ES-I3 (cell line): Measurements from ENCODE around the gene PCDHGC3.

Experiments
- H3K36me3 ChIP-seq: 2 replicates; pipeline ENCODE4 v1.6.1; 2013; ENCODE audit warnings: mild to moderate bottlenecking, low read length, control low read depth, moderate library complexity; ENCODE audit not compliant: insufficient read depth
- H3K4me1 ChIP-seq: 2 replicates; pipeline ENCODE4 v1.6.1; 2013; ENCODE audit warnings: mild to moderate bottlenecking, control low read depth, low read length; ENCODE audit not compliant: insufficient read depth
- H3K9ac ChIP-seq: 2 replicates; pipeline ENCODE4 v1.6.1; 2013; ENCODE audit warnings: low read depth, mild to moderate bottlenecking, low read length, moderate library complexity
- H3K9me3 ChIP-seq: 2 replicates; pipeline ENCODE4 v1.6.1; 2013; ENCODE audit warnings: mild to moderate bottlenecking, low read length, moderate library complexity; ENCODE audit not compliant: control insufficient read depth, insufficient read depth

Gene PCDHGC3

DNA sequence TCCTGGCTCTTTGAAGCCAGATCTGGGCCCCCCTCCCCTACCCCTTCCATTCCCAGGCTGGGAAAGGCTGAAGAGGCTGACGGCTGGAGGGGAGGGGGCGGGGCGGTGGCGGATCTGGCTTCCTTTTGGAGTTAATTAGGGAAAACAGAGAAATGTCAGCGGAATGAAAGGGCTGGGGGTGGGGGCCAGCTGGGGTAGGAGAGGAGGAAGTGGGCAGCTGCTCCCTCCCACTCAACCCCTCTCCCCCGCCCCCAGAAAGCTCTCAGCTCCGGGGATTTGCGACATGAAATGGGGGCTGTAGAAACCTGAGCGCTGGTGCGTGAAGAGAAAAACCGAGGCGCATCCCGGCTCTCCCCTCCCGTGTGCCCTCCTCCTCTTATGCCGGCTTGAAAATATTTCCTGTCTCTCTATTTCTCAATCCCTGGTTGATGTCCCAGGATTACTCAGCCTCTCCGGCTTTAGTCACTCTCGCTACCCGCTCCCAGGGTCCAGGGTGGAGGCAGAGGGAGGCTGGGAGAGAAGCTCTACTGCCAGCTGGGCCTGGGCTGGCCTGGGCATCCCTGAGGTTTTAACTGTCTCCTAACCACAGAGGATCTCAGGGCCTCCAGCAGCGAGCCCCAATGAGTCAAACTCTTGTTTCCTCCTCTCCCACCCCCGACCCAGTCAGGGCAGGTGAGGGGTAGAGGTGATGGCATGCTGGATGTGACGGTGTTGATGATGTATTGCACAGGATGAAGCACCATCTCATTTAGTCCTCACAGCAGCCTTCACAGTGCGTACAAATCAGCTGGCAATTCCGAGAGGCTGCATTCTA lies 33.2 kb downstream of the PCDHGC3 start:
- Histone ChIP-seq H3K9ac (peak overlapping the region; percentile 34; the same call in 1 of the 2 replicates), H3K9me3 (no peaks in the 10 kb centered on the region), H3K4me1 (peaks cover 19% of the 10 kb centered on the region), H3K36me3 (no peaks in the 10 kb centered on the region)

DNA sequence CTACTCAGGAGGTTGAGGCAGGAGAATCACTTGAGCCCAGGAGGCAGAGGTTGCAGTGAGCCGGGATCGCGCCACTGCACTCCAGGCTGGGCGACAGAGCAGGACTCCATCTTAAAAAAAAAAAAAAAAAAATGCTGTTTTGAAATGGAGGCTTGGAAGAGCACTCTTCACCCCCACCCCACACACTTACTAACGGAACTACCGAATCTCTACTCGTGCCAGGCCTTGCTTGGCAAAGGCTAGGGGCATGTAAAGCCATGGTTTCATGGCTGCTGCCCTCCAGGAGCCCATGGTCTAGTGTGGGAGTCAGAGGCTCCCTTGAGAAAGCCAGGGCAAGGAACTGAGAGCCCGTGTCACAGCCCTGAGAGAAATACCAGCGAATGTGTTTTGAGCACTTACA lies 34.4 kb downstream of the PCDHGC3 start:
- Histone ChIP-seq H3K9ac (no peak overlapping the region), H3K9me3 (no peaks in the 10 kb centered on the region), H3K36me3 (no peaks in the 10 kb centered on the region), H3K4me1 (peaks cover 29% of the 10 kb centered on the region)

DNA sequence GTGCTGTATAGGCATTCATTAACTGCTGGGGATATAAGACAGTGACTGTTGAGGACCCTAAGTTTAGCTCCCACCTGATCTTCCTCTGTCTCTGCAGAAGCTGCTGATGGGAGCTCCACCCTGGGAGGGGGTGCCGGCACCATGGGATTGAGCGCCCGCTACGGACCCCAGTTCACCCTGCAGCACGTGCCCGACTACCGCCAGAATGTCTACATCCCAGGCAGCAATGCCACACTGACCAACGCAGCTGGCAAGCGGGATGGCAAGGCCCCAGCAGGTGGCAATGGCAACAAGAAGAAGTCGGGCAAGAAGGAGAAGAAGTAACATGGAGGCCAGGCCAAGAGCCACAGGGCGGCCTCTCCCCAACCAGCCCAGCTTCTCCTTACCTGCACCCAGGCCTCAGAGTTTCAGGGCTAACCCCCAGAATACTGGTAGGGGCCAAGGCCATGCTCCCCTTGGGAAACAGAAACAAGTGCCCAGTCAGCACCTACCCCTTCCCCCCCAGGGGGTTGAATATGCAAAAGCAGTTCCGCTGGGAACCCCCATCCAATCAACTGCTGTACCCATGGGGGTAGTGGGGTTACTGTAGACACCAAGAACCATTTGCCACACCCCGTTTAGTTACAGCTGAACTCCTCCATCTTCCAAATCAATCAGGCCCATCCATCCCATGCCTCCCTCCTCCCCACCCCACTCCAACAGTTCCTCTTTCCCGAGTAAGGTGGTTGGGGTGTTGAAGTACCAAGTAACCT lies 35.3 kb downstream of the PCDHGC3 start:
- Histone ChIP-seq H3K36me3 (no peaks in the 10 kb centered on the region), H3K9ac (no peak overlapping the region), H3K9me3 (no peaks in the 10 kb centered on the region), H3K4me1 (peaks cover 36% of the 10 kb centered on the region)

DNA sequence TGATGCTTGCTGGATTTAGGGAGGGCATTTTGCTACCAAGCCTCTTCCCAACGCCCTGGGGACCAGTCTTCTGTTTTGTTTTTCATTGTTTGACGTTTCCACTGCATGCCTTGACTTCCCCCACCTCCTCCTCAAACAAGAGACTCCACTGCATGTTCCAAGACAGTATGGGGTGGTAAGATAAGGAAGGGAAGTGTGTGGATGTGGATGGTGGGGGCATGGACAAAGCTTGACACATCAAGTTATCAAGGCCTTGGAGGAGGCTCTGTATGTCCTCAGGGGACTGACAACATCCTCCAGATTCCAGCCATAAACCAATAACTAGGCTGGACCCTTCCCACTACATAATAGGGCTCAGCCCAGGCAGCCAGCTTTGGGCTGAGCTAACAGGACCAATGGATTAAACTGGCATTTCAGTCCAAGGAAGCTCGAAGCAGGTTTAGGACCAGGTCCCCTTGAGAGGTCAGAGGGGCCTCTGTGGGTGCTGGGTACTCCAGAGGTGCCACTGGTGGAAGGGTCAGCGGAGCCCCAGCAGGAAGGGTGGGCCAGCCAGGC lies 36.1 kb downstream of the PCDHGC3 start:
- no peak overlapping the region for H3K9ac ChIP-seq
- H3K36me3 ChIP-seq: no peaks in the 10 kb centered on the region

DNA sequence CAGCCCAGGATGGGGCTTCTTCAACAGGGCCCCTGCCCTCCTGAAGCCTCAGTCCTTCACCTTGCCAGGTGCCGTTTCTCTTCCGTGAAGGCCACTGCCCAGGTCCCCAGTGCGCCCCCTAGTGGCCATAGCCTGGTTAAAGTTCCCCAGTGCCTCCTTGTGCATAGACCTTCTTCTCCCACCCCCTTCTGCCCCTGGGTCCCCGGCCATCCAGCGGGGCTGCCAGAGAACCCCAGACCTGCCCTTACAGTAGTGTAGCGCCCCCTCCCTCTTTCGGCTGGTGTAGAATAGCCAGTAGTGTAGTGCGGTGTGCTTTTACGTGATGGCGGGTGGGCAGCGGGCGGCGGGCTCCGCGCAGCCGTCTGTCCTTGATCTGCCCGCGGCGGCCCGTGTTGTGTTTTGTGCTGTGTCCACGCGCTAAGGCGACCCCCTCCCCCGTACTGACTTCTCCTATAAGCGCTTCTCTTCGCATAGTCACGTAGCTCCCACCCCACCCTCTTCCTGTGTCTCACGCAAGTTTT lies 36.7 kb downstream of the PCDHGC3 start:
- H3K9ac ChIP-seq: peak overlapping the region; percentile 55; the same call in 1 of the 2 replicates
- H3K9me3 ChIP-seq: no peaks in the 10 kb centered on the region
- H3K4me1 ChIP-seq: peaks cover 35% of the 10 kb centered on the region
- 0 out of 2 replicates have a peak, but pooled peaks cover 4% of the 10 kb centered on the region for H3K36me3 ChIP-seq

More for the DNA sequence above, 36.1 kb downstream of the PCDHGC3 start:
- H3K4me1 ChIP-seq: peaks cover 38% of the 10 kb centered on the region
- H3K9me3 ChIP-seq: no peaks in the 10 kb centered on the region

DNA sequence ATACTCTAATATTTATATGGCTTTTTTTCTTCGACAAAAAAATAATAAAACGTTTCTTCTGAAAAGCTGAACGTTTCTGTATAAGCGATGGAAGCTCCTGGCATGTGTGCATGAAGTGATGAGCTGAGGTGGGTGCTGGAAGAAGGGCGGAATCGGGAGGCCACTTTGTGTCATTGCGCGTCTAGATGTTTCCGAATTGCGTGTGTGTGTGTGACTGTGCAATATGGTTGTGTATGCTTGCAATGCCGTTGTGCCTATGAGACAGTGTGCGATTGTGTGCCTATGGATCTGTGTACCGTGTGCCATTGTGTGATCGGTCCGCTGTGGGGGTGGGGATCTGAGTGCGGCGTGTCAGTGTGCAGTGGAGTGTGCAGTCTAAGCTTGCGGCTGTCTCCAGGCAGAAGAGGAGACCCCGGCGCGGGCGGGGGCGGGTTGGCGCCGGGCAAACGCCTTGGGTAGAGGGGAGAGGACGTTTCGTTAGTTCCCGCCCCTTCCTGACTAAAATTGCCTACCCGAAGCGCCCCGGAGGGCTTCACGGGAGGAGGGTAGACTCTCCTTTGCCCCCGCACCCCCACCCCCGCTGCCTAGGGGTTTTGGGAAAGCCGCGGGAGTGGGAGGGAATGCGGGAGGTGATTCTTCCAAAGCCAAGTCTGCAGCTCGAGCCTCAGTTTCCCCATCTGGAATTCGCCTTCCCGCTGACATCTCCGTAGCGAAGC lies 37.3 kb downstream of the PCDHGC3 start:
- Histone ChIP-seq H3K9ac (peak overlapping the region; percentile 55), H3K9me3 (no peaks in the 10 kb centered on the region), H3K36me3 (0 out of 2 replicates have a peak, but pooled peaks cover 4% of the 10 kb centered on the region), H3K4me1 (peaks cover 33% of the 10 kb centered on the region)

DNA sequence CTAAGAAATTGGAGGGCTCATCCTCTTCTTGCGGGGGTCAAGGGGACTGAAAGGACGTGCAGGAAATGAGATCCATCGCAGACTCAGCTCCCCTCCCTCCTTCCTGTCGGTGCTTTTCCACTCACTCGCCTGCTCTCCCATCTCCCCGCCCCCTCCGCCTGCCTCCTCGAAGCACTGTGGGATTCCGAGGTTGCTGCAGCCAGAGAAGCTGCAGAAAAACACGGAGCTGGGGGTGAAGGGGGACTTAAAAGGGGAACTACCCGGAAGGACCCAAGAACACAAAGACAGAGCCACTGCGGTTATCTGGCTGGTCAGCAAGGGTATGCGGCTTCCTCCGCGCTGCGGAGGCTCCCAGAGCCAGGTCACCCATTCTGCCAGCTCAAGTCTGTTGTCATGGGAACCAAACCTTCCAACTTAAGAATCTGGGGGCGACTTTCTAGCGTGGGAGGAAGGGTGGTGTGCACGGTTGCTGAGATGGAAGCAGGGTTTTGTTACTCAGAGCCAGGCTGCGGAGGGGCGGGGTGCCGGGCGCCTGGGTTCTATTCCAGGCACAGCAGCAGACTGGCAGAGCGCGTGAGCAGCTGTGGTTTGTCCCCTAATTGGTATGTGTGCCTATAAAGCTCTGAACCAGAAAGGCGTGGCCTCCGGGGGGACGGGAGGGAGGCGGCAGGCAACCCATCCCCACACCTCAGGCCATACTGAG lies 38.0 kb downstream of the PCDHGC3 start:
- peaks cover 28% of the 10 kb centered on the region for H3K4me1 ChIP-seq
- H3K9ac ChIP-seq: peak overlapping the region; percentile 55
- H3K36me3 ChIP-seq: 0 out of 2 replicates have a peak, but pooled peaks cover 4% of the 10 kb centered on the region
- H3K9me3 ChIP-seq: no peaks in the 10 kb centered on the region

DNA sequence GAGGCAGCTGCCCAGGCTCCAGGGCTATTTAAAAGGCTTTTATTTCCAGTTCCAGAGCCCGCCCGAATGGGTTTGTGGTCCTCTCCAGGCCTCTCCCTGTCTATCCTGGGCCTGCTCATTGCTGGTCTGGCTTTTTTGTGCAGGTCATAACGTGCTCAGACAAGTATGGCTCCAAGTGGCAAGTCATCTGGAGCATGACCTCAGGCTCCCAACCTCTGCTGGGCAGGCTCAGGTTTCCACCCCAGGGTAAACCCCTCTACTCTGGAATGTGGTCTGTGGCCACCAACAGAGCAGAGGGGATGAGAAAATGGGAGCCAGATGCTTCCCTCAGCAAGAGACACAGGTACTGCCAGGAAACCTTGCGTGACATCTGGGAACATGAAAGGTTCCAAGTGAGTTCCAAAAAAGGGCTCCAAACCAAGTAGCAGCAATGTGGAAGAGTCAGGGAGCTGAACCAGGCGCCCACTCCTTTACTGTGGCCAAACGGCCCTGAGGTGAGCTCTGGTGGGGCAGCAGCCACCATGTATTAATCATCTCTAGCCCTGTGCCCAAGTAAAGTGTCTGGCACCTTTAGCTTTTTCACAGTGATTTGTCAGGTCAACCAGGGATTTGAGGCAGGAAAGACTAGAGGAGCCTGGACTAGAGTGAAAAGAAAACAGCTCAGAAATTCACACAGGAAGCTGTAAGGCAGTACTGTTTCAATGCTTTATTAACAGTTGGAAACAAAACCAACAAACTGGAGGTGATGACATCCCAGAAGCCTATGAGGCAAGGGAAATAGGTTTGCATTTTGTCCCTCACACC lies 38.8 kb downstream of the PCDHGC3 start:
- Histone ChIP-seq H3K36me3 (0 out of 2 replicates have a peak, but pooled peaks cover 4% of the 10 kb centered on the region), H3K4me1 (peaks cover 23% of the 10 kb centered on the region), H3K9me3 (no peaks in the 10 kb centered on the region), H3K9ac (peak overlapping the region; percentile 55)

DNA sequence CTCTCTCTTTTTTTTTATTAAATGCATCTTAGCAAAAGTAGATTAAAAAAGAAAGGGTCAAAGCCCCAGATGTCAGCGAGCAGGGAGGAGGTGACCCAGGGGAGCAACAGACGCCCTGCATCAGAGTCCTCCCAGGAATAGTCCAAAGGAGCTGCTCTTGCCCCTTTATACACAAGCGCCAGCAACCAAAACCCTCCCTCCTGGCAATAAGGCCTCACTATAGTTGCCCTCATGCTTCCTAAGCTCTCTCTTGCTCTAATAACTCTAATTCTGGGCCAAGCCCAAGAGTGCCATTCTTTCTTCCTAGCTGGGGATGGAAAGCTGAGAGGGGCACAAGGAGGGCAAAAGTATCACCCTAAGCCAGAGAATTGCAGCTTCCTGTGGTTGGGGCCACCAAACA lies 39.4 kb downstream of the PCDHGC3 start:
- H3K4me1 ChIP-seq: peaks cover 20% of the 10 kb centered on the region
- no peak overlapping the region for H3K9ac ChIP-seq
- H3K9me3 ChIP-seq: no peaks in the 10 kb centered on the region
- H3K36me3 ChIP-seq: 0 out of 2 replicates have a peak, but pooled peaks cover 4% of the 10 kb centered on the region

DNA sequence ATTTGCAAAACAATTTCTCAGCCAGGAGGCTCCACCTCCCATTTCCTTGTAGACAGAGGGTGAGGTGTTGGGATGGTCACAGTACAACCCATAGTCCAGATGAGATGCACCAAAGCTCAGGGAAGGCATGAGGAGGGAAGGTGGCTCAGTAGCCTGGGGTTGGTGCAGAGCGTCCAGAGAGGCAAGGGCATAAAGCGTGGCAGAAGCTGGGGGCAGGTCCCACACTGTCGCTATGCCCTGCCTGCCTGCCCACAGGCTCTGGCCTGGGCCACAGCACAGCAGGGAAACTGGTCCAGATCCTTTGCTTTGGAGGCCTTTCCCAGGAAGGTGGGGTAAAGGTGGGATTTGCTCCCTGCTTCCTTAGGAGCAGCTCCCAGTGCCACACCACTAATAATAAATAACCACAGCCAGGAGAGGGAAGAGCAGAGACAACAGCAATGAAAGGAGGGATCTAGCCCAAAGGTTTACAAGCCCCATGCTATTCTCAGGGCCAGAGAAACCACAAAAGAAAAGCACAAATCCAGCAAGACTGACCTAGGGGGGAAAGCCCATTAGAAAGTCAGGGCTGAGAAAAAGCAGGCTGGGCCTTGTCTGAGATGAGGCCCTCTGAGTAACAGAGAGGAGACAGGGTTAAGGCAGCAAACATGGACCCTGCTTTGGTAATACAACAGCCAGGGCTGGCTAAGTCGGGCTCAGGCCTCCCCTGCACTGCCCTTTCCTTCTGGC lies 40.3 kb downstream of the PCDHGC3 start:
- 0 out of 2 replicates have a peak, but pooled peaks cover 4% of the 10 kb centered on the region for H3K36me3 ChIP-seq
- H3K9me3 ChIP-seq: no peaks in the 10 kb centered on the region
- H3K9ac ChIP-seq: no peak overlapping the region
- peaks cover 20% of the 10 kb centered on the region for H3K4me1 ChIP-seq

DNA sequence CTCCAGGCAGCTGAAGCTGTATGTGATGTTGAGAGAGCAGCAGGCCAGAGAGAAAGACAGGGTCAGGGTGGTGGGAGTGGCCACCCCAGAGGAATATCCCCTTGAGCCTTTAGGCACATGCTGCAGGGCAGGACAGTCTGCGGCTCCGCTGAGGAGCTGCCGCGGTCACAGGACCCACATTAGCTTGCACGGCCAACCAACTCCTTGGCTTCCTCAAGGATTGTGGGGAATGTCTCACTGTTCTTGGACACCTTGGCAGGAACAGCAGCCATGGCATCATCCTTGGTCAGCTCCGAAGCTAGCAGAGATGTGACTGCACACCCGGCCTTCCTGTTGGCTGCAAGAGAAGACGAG lies 40.9 kb downstream of the PCDHGC3 start:
- H3K9ac ChIP-seq: no peak overlapping the region
- H3K9me3 ChIP-seq: no peaks in the 10 kb centered on the region
- H3K4me1 ChIP-seq: peaks cover 21% of the 10 kb centered on the region
- peaks cover 4% of the 10 kb centered on the region; the same call in 1 of the 2 replicates for H3K36me3 ChIP-seq

DNA sequence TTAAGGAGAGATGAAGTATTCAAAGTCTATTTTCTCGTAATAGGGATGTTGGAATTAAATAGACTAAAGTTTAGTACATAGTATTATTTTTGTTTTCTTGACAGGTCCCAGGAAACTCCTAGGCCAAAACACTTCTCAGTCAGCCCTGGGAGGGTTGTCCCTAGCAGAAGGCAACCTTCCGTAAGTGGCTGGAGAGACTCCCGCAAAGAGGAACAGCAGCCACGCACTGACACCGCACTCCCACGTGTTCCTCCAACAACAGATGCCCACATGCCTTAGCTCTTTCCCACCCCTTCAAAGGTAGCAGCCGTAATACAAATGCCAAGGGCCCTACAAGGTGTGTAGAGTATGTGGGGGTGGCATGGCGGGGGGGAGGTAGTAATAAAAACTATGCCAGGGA lies 41.5 kb downstream of the PCDHGC3 start:
- H3K36me3 ChIP-seq: peaks cover 4% of the 10 kb centered on the region; the same call in 1 of the 2 replicates
- H3K4me1 ChIP-seq: peaks cover 25% of the 10 kb centered on the region

More for the DNA sequence above, 41.5 kb downstream of the PCDHGC3 start:
- Histone ChIP-seq H3K9ac (no peak overlapping the region), H3K9me3 (no peaks in the 10 kb centered on the region)
